K562 (cell line): ENCODE measurements around the gene C11orf58. TPM values are rescaled to one million over a fixed set of nuclear protein-coding genes. Genes with fewer than 3 reads are reported as not detected.

Experiments used
- ATAC-seq: fragments of 200-7000 bp; cut with Tn5 transposase; 3 replicates; pipeline ENCODE4 v1.9.1; 2020; ENCODE audit warnings: moderate library complexity
- BruUV-seq: library from RNA; stranded (reverse); fragments of 400-500 nt; replicated peaks from 2 replicates; lab custom pipeline; 2021; lab: Mats Ljungman, UMichigan
- CTCF ChIA-PET: fragments of 300-600 bp; formaldehyde crosslinking; extraction: SDS; loops from one replicate; lab custom pipeline; 2021; ENCODE audit warnings: low intra/inter-chr PET ratio; lab: Yijun Ruan, JAX
- POLR2A ChIA-PET: fragments of 300-600, 350-650 bp; sonication (Branson Sonifier 250); formaldehyde crosslinking; extraction: SDS; loops from one replicate; lab custom pipeline; 2021; ENCODE audit warnings: antibody characterized with exemption, inconsistent platforms; lab: Yijun Ruan, JAX
- DNase-seq, 4 experiments: peaks; one replicate each; pipeline versions ENCODE4 v3.0.0 to v3.0.0-alpha.2; 2011 to 2018; ENCODE audit warnings: low spot score in 3 of 4, mixed read lengths in 3 of 4; ENCODE audit errors: extremely low read depth in 1 of 4
- FAIRE-seq: peaks from 2 replicates; lab custom pipeline; 2011; peaks lifted over from hg19 to GRCh38; lab: Jason Lieb, UNC
- H2AFZ ChIP-seq: 2 replicates; pipeline ENCODE4 v1.6.0; 2011; ENCODE audit warnings: low read depth, low read length, control low read depth, inconsistent platforms
- H3K27ac ChIP-seq: fragments of 200-600 bp; 3 replicates; pipeline ENCODE4 v1.8.0; 2011; ENCODE audit warnings: low read depth, mild to moderate bottlenecking, control low read depth, inconsistent platforms, low read length, moderate library complexity, mixed read lengths; ENCODE audit errors: extremely low read depth
- H3K27me3 ChIP-seq, 2 experiments: fragments of 300-600 bp in 1 of 2; 2 replicates in 1 of 2; 3 replicates in 1 of 2; pipeline versions ENCODE4 v1.6.0 to v1.8.0; 2011; ENCODE audit warnings: inconsistent platforms in 2 of 2, low read length in 2 of 2, mild to moderate bottlenecking in 1 of 2, mixed read lengths in 1 of 2, moderate library complexity in 1 of 2; ENCODE audit not compliant: control insufficient read depth in 2 of 2, insufficient read depth in 2 of 2
- H3K36me3 ChIP-seq: fragments of 300-600 bp; 3 replicates; pipeline ENCODE4 v1.8.0; 2011; ENCODE audit warnings: mild to moderate bottlenecking, low read length, inconsistent platforms; ENCODE audit not compliant: control insufficient read depth, insufficient read depth
- H3K4me1 ChIP-seq, 2 experiments: fragments of 200-600 bp in 1 of 2; replicated peaks in 1 of 2; 2 replicates in 1 of 2; 3 replicates in 1 of 2; pipeline versions ENCODE4 v1.5.1 to v1.8.0; 2011; ENCODE audit warnings: inconsistent platforms in 2 of 2, low read length in 2 of 2, mild to moderate bottlenecking in 1 of 2, mixed read lengths in 1 of 2, moderate library complexity in 1 of 2; ENCODE audit not compliant: control insufficient read depth in 2 of 2, insufficient read depth in 2 of 2
- H3K4me2 ChIP-seq: 2 replicates; pipeline ENCODE4 v1.6.1; 2011; ENCODE audit warnings: low read length, control low read depth, inconsistent platforms, mixed read lengths; ENCODE audit not compliant: insufficient read depth
- H3K4me3 ChIP-seq: fragments of 200-600 bp; sonication (generic), shearing (Covaris generic); 2 replicates; pipeline ENCODE4 v1.5.1; 2016; ENCODE audit warnings: control low read depth, inconsistent platforms
- H3K79me2 ChIP-seq: fragments of 200-600 bp; 3 replicates; pipeline ENCODE4 v1.8.0; 2011; ENCODE audit warnings: low read length, inconsistent platforms; ENCODE audit not compliant: control insufficient read depth, insufficient read depth
- H3K9ac ChIP-seq, 2 experiments: 2 replicates each; pipeline versions ENCODE4 v1.6.0 to v1.6.1; 2011; ENCODE audit warnings: low read depth in 2 of 2, low read length in 2 of 2, control low read depth in 1 of 2, inconsistent platforms in 1 of 2, mild to moderate bottlenecking in 1 of 2, mixed read lengths in 1 of 2; ENCODE audit not compliant: insufficient read depth in 1 of 2
- H3K9me1 ChIP-seq: one replicate; pipeline ENCODE4 v1.6.0; 2011; ENCODE audit warnings: inconsistent platforms, mild to moderate bottlenecking, low read length, moderate library complexity; ENCODE audit not compliant: control insufficient read depth, insufficient read depth
- H3K9me3 ChIP-seq: replicated peaks from 2 replicates; pipeline ENCODE4 v1.5.1; 2011; ENCODE audit warnings: low read depth, low read length, inconsistent platforms; ENCODE audit not compliant: control insufficient read depth, insufficient read depth
- H4K20me1 ChIP-seq: replicated peaks from 2 replicates; pipeline ENCODE4 v1.6.1; 2011; ENCODE audit warnings: low read length, inconsistent platforms, mixed read lengths; ENCODE audit not compliant: control insufficient read depth, insufficient read depth
- BDP1 ChIP-seq: IDR thresholded peaks from 3 replicates; pipeline ENCODE4 v1.6.1; 2011; ENCODE audit not compliant: insufficient read length, insufficient read depth
- CXXC5 ChIP-seq: fragments of 250-450 bp; sonication (Bioruptor Pico); IDR thresholded peaks from 2 replicates; pipeline ENCODE4 v1.8.0; 2022; ENCODE audit warnings: inconsistent platforms, mild to moderate bottlenecking, moderate library complexity
- HMGN3 ChIP-seq: IDR thresholded peaks from 2 replicates; pipeline ENCODE4 v1.6.1; 2011; ENCODE audit warnings: borderline replicate concordance, low read depth, mild to moderate bottlenecking, mixed read lengths, low read length; ENCODE audit not compliant: insufficient read length; ENCODE audit errors: extremely low read depth
- HMGXB4 ChIP-seq: sonication (generic); formaldehyde crosslinking; IDR thresholded peaks from 2 replicates; pipeline ENCODE4 v1.8.1; 2023; ENCODE audit warnings: mild to moderate bottlenecking, missing genetic modification reagents
- PPARD ChIP-seq: fragments of 250-450 bp; sonication (Bioruptor Pico); IDR thresholded peaks from 2 replicates; pipeline ENCODE4 v1.8.0; 2022; ENCODE audit warnings: inconsistent platforms, mild to moderate bottlenecking, moderate library complexity
- ZC3H11A ChIP-seq: IDR thresholded peaks from 2 replicates; pipeline ENCODE4 v1.6.1; 2012; ENCODE audit warnings: low read depth, low read length, improper control_type of control experiment
- ZSCAN29 ChIP-seq: fragments of 450-650 bp; IDR thresholded peaks from 2 replicates; pipeline ENCODE4 v1.6.1; 2017
- WGBS: fragments of 100-300 bp; shearing (Covaris generic); methylation state at CpG from one replicate; pipeline ENCODE4 v1.1.6; 2016; ENCODE audit warnings: low coverage, mixed read lengths; ENCODE audit not compliant: insufficient coverage; ENCODE audit errors: missing lambda C conversion rate; 5-methylcytosine and 5-hydroxymethylcytosine counted together
- in situ Hi-C: fragments of 300-500 bp; cut with MboI; formaldehyde crosslinking; loops from 4 replicates; pipeline ENCODE4 v1.15.0; 2018; ENCODE audit warnings: inconsistent platforms, mixed read lengths
- intact Hi-C: fragments of 100-400 bp; cut with micrococcal nuclease; formaldehyde crosslinking; loops from 2 replicates; pipeline ENCODE4 v1.14.2; 2022
- polyA plus RNA-seq, 8 experiments: library from polyadenylated mRNA; depleted of rRNA in 4 of 8; stranded (reverse) in 5 of 8; unstranded in 3 of 8; fragments of >200 nt; fragmentation: Nextera tagmentation in 2 of 8; fragmentation: Illumina TruSeq in 1 of 8; extraction: Ambion mirVana in 2 of 8; extraction: Trizol in 1 of 8; gene quantifications; 2 replicates each; pipeline versions ENCODE4 v1.2.1 to v1.2.3, GENCODE V29; 2011 to 2014; ENCODE audit warnings: inconsistent platforms in 1 of 8, missing spikeins in 1 of 8
- total RNA-seq, 7 experiments: library from RNA; depleted of rRNA in 6 of 7; stranded (reverse); fragments of >200 nt in 6 of 7; fragmentation: Illumina TruSeq in 2 of 7; extraction: Trizol in 2 of 7; gene quantifications; 2 replicates each; pipeline versions ENCODE4 v1.2.1 to v1.2.3, GENCODE V29; 2011 to 2021; ENCODE audit warnings: low replicate concordance in 1 of 7

The C11orf58 gene
- total and polyA plus RNA-seq, 9 of the 15 experiments (the other 6 are each of a cell fraction or from before 2014, with no cell fraction given): 104 to 421 (median 247) TPM

- H3K27me3 ChIP-seq: no peaks in the 10 kb centered on the region
- H2AFZ ChIP-seq: no peak overlapping the region
- H3K9ac ChIP-seq: no peak overlapping the region
- ATAC-seq (no peak), FAIRE-seq (no peak), DNase-seq (no peak)
- H3K9me1 ChIP-seq: no peaks in the 10 kb centered on the region
- no peak overlapping the region for H3K4me3 ChIP-seq
- intact Hi-C loops (no loop called here), in situ Hi-C loops (no loop called here)
- TF ChIP-seq CXXC5 (CRISPR knock-in tag) (no peak), ZC3H11A (no peak), HMGN3 (no peak), PPARD (CRISPR knock-in tag) (no peak), HMGXB4 (CRISPR knock-in tag) (no peak), BDP1 (no peak), ZSCAN29 (no peak)
- 64% methylated on average over 1 of the region's 1 CpG for WGBS
- no peak overlapping the region for H3K4me2 ChIP-seq
- H3K27ac ChIP-seq: no peak overlapping the region
- H3K9me3 ChIP-seq: no peaks in the 10 kb centered on the region
- ChIA-PET CTCF (no interaction called here), POLR2A (interaction anchor here (0.5 to 3.7 kb wide), 4 partner anchors 11 to 994 kb away, joined by 3 to 27 read pairs (median 4); partner anchors contain the start of gene C11orf58)
- no peaks in the 10 kb centered on the region for H3K4me1 ChIP-seq
- no TSS peak for BruUV-seq
- H3K36me3 ChIP-seq: peaks cover 96% of the 10 kb centered on the region
- peaks cover 18% of the 10 kb centered on the region for H3K79me2 ChIP-seq
- H4K20me1 ChIP-seq: no peaks in the 10 kb centered on the region
Measured at GRCh38 chr11:16750417-16750816, 12.0 kb downstream of the C11orf58 start.
